HFF-Myc (cell line): ENCODE data around the gene DIAPH3.

Experiments
- DNase-seq: peaks from one replicate; pipeline ENCODE4 v3.0.0-alpha.2; 2011; ENCODE audit warnings: low read depth; ENCODE audit errors: extremely low read depth
- H3K4me3 ChIP-seq: replicated peaks from 2 replicates; pipeline ENCODE4 v1.5.1; 2011; ENCODE audit warnings: low read depth, mild to moderate bottlenecking, control low read depth, low read length
- CTCF ChIP-seq: IDR thresholded peaks from 2 replicates; pipeline ENCODE4 v1.5.1; 2012; ENCODE audit warnings: mild to moderate bottlenecking, low read depth, low read length, control low read depth; ENCODE audit errors: missing control alignments

DIAPH3 gene

GRCh38 chr13:60182907-60183306, 19.2 kb upstream of the DIAPH3 start:
- H3K4me3 ChIP-seq, result no peak overlapping the region
- no peak for DNase-seq
- no peak for TF ChIP-seq CTCF

GRCh38 chr13:60178327-60178726, 14.6 kb upstream of the DIAPH3 start:
- DNase-seq, result no peak
- no peak overlapping the region for H3K4me3 ChIP-seq
- TF ChIP-seq CTCF, result no peak

- H3K4me3 ChIP-seq, result no peak overlapping the region
- no peak for DNase-seq
- no peak for TF ChIP-seq CTCF
Observed at GRCh38 chr13:60175571-60175970, 11.8 kb upstream of the DIAPH3 start.

- no peak for DNase-seq
- H3K4me3 ChIP-seq, result no peak overlapping the region
- no peak for TF ChIP-seq CTCF
Observed at GRCh38 chr13:60174113-60174512, 10.4 kb upstream of the DIAPH3 start.

- no peak for DNase-seq
- no peak overlapping the region for H3K4me3 ChIP-seq
- TF ChIP-seq CTCF, result no peak
Observed at GRCh38 chr13:60172111-60172510, 8.4 kb upstream of the DIAPH3 start.

GRCh38 chr13:60170414-60170813, 6.7 kb upstream of the DIAPH3 start:
- no peak overlapping the region for H3K4me3 ChIP-seq
- no peak for TF ChIP-seq CTCF
- DNase-seq, result no peak

GRCh38 chr13:60169239-60170031, 5.7 kb upstream of the DIAPH3 start:
- TF ChIP-seq CTCF, result no peak
- DNase-seq, result no peak
- H3K4me3 ChIP-seq, result no peak overlapping the region
